Neural cell (in vitro differentiated cells): ENCODE data around the gene SDC1. TPM values are rescaled to one million over a fixed set of nuclear protein-coding genes. Genes with fewer than 3 reads are reported as not detected.

Experiments
- H2AFZ ChIP-seq: fragments of 200-600, 300-800 bp; sonication (generic), shearing (Covaris generic); 2 replicates; pipeline ENCODE4 v1.6.0; 2014; ENCODE audit warnings: low read depth, mild to moderate bottlenecking, antibody characterized with exemption, low read length, moderate library complexity
- H3F3A ChIP-seq: fragments of 200-600 bp; shearing (Covaris generic); 2 replicates; pipeline ENCODE4 v1.6.1; 2016; ENCODE audit warnings: mild to moderate bottlenecking, moderate library complexity, mixed read lengths, antibody characterized with exemption, low read length; ENCODE audit not compliant: insufficient read depth, poor library complexity, severe bottlenecking
- H3K27ac ChIP-seq: fragments of 200-600, 300-800 bp; sonication (generic), shearing (Covaris generic); 2 replicates; pipeline ENCODE4 v1.5.1; 2014; ENCODE audit warnings: mild to moderate bottlenecking, low read length, moderate library complexity
- H3K27me3 ChIP-seq: fragments of 300-800, 200-600 bp; sonication (generic), shearing (Covaris generic); 2 replicates; pipeline ENCODE4 v1.6.0; 2014; ENCODE audit warnings: mild to moderate bottlenecking, low read depth, low read length, moderate library complexity; ENCODE audit not compliant: insufficient read depth
- H3K36me3 ChIP-seq: fragments of 300-800, 200-600 bp; sonication (generic), shearing (Covaris generic); 2 replicates; pipeline ENCODE4 v1.5.1; 2014; ENCODE audit warnings: mild to moderate bottlenecking, antibody characterized with exemption, low read length, moderate library complexity; ENCODE audit not compliant: insufficient read depth
- H3K4me2 ChIP-seq: fragments of 300-800, 200-600 bp; sonication (generic), shearing (Covaris generic); 2 replicates; pipeline ENCODE4 v1.6.0; 2014; ENCODE audit warnings: mild to moderate bottlenecking, low read length
- H3K4me3 ChIP-seq: fragments of 300-800, 200-600 bp; sonication (generic), shearing (Covaris generic); 2 replicates; pipeline ENCODE4 v1.5.1; 2014; ENCODE audit warnings: mild to moderate bottlenecking, low read length, moderate library complexity
- H3K79me2 ChIP-seq: fragments of 200-600 bp; shearing (Covaris generic); replicated peaks from 2 replicates; pipeline ENCODE4 v1.6.0; 2014; ENCODE audit warnings: mild to moderate bottlenecking, low read length, moderate library complexity; ENCODE audit not compliant: insufficient read depth
- H3K9ac ChIP-seq: fragments of 300-800, 200-600 bp; sonication (generic), shearing (Covaris generic); 2 replicates; pipeline ENCODE4 v1.6.1; 2016; ENCODE audit warnings: mild to moderate bottlenecking, low read length, mixed read lengths
- H3K9me2 ChIP-seq: fragments of 200-600 bp; shearing (Covaris generic); 2 replicates; pipeline ENCODE4 v1.6.1; 2016; ENCODE audit warnings: mild to moderate bottlenecking, low read length, mixed read lengths; ENCODE audit not compliant: insufficient read depth
- H3K9me3 ChIP-seq: fragments of 200-600, 300-800 bp; sonication (generic), shearing (Covaris generic); 2 replicates; pipeline ENCODE4 v1.6.1; 2016; ENCODE audit warnings: mild to moderate bottlenecking, mixed run types, low read length, moderate library complexity, mixed read lengths
- H4K20me1 ChIP-seq: fragments of 200-600 bp; shearing (Covaris generic); 2 replicates; pipeline ENCODE4 v1.6.1; 2016; ENCODE audit warnings: mild to moderate bottlenecking, mixed run types; ENCODE audit not compliant: insufficient read depth
- CTCF ChIP-seq: fragments of 450-650 bp; IDR thresholded peaks from 2 replicates; pipeline ENCODE4 v1.5.1; 2014; ENCODE audit warnings: antibody characterized with exemption, mild to moderate bottlenecking, moderate library complexity; ENCODE audit not compliant: poor library complexity, severe bottlenecking
- EP300 ChIP-seq: fragments of 450-650 bp; conservative IDR thresholded peaks from 2 replicates; pipeline ENCODE4 v1.6.1; 2014; ENCODE audit warnings: antibody characterized with exemption, mild to moderate bottlenecking, moderate library complexity; ENCODE audit not compliant: poor library complexity, severe bottlenecking
- EZH2 ChIP-seq: fragments of 200-600, 300-800 bp; shearing (Covaris generic), sonication (generic); IDR thresholded peaks from 2 replicates; pipeline ENCODE4 v1.6.1; 2014; ENCODE audit warnings: antibody characterized with exemption, low read length, borderline replicate concordance, mild to moderate bottlenecking; ENCODE audit not compliant: insufficient read depth, poor library complexity, severe bottlenecking
- MXI1 ChIP-seq: fragments of 450-650 bp; conservative IDR thresholded peaks from 2 replicates; pipeline ENCODE4 v1.6.1; 2014; ENCODE audit warnings: antibody characterized with exemption, mild to moderate bottlenecking; ENCODE audit not compliant: poor library complexity, severe bottlenecking
- POLR2AphosphoS5 ChIP-seq: IDR thresholded peaks from 2 replicates; pipeline ENCODE4 v1.6.1; 2012
- RAD21 ChIP-seq: fragments of 450-650 bp; conservative IDR thresholded peaks from 2 replicates; pipeline ENCODE4 v1.6.1; 2014; ENCODE audit warnings: antibody characterized with exemption, mild to moderate bottlenecking, moderate library complexity
- REST ChIP-seq: IDR thresholded peaks from 2 replicates; pipeline ENCODE4 v1.6.1; 2012; ENCODE audit warnings: borderline replicate concordance
- SMC3 ChIP-seq: fragments of 450-650 bp; conservative IDR thresholded peaks from 2 replicates; pipeline ENCODE4 v1.6.1; 2014; ENCODE audit warnings: antibody characterized with exemption, mild to moderate bottlenecking, moderate library complexity; ENCODE audit not compliant: poor library complexity
- TAF1 ChIP-seq: IDR thresholded peaks from 2 replicates; pipeline ENCODE4 v1.6.1; 2012; ENCODE audit warnings: low read depth
- polyA plus RNA-seq: library from polyadenylated mRNA; depleted of rRNA; stranded (reverse); fragments of >200 nt; gene quantifications from 2 replicates; pipeline ENCODE4 v1.2.3, GENCODE V29; 2014

The SDC1 gene
- polyA plus RNA-seq, 1 donor from 2014 or later = 14.9 TPM

- Histone ChIP-seq H2AFZ (no peak overlapping the region), H3K9me2 (no peaks in the 10 kb centered on the region), H3K9ac (no peak overlapping the region), H3K27me3 (no peaks in the 10 kb centered on the region), H3K27ac (no peak overlapping the region), H3K36me3 (no peaks in the 10 kb centered on the region), H3K9me3 (no peaks in the 10 kb centered on the region), H3K79me2 (no peaks in the 10 kb centered on the region), H3K4me3 (no peak overlapping the region), H4K20me1 (no peaks in the 10 kb centered on the region), H3F3A (no peaks in the 10 kb centered on the region), H3K4me2 (no peak overlapping the region)
- TF ChIP-seq CTCF (no peak), RAD21 (no peak), EZH2 (no peak), TAF1 (no peak), MXI1 (no peak), SMC3 (no peak), REST (no peak), POLR2AphosphoS5 (no peak)
Observed at GRCh38 chr2:20156836-20157192, 68.1 kb downstream of the SDC1 start.

- H3F3A ChIP-seq = no peaks in the 10 kb centered on the region
- no peak overlapping the region for H3K27ac ChIP-seq
- H4K20me1 ChIP-seq = no peaks in the 10 kb centered on the region
- no peaks in the 10 kb centered on the region for H3K9me3 ChIP-seq
- H3K36me3 ChIP-seq = no peaks in the 10 kb centered on the region
- no peaks in the 10 kb centered on the region for H3K9me2 ChIP-seq
- TF ChIP-seq POLR2AphosphoS5 = no peak
- TF ChIP-seq EP300 = no peak
- no peak for TF ChIP-seq MXI1
- H3K4me2 ChIP-seq = no peak overlapping the region
- no peaks in the 10 kb centered on the region for H3K79me2 ChIP-seq
- H2AFZ ChIP-seq = no peak overlapping the region
- no peak overlapping the region for H3K4me3 ChIP-seq
- H3K27me3 ChIP-seq = no peaks in the 10 kb centered on the region
- H3K9ac ChIP-seq = no peak overlapping the region
Observed at GRCh38 chr2:20156076-20156759, 68.7 kb downstream of the SDC1 start.
